ENCODE measurements around the gene PPIL4. TPM values are rescaled to one million over a fixed set of nuclear protein-coding genes. Genes with fewer than 3 reads are reported as not detected.

PPIL4 gene
- total and polyA plus RNA-seq, 2 donors: 37.4 to 39.2 TPM

Other genes starting within 250 kb of the PPIL4 start
- gene TAB2, start 228.3 kb downstream of the PPIL4 start, total RNA-seq: 30.8 TPM
- gene TAB2, start 228.3 kb downstream of the PPIL4 start, polyA plus RNA-seq: 34.3 TPM
- 1.2 TPM for gene SUMO4, start 145.8 kb downstream of the PPIL4 start, total RNA-seq
- gene SUMO4, start 145.8 kb downstream of the PPIL4 start, polyA plus RNA-seq: 0.25 TPM
- 2.3 TPM for gene ZC3H12D, start 61.0 kb downstream of the PPIL4 start, total RNA-seq
- 5.8 TPM for gene ZC3H12D, start 61.0 kb downstream of the PPIL4 start, polyA plus RNA-seq
- gene GINM1, start 20.3 kb upstream of the PPIL4 start, total RNA-seq: 17.8 TPM
- gene GINM1, start 20.3 kb upstream of the PPIL4 start, polyA plus RNA-seq: 45.0 TPM
- 24.0 TPM for gene KATNA1, start 102.7 kb upstream of the PPIL4 start, total RNA-seq
- 23.3 TPM for gene KATNA1, start 102.7 kb upstream of the PPIL4 start, polyA plus RNA-seq
- gene LATS1, start 172.1 kb upstream of the PPIL4 start, total RNA-seq: 12.1 TPM
- 11.2 TPM for gene LATS1, start 172.1 kb upstream of the PPIL4 start, polyA plus RNA-seq
- 20.8 TPM for gene NUP43, start 200.5 kb upstream of the PPIL4 start, total RNA-seq
- gene NUP43, start 200.5 kb upstream of the PPIL4 start, polyA plus RNA-seq: 20.6 TPM
- gene PCMT1, start 203.7 kb upstream of the PPIL4 start, total RNA-seq: 70.6 TPM
- 60.3 TPM for gene PCMT1, start 203.7 kb upstream of the PPIL4 start, polyA plus RNA-seq